Tibial nerve (tissue), 4 donors: ENCODE results near the gene ACBD3.

Source experiments
- EP300 ChIP-seq, 2 donors: sonication (generic); formaldehyde crosslinking; IDR thresholded peaks; one replicate each; pipeline ENCODE4 v1.6.1; 2017; ENCODE audit warnings: antibody characterized with exemption in 2 of 2, mild to moderate bottlenecking in 1 of 2
- POLR2A ChIP-seq, 2 donors: fragments of 450-650 bp; IDR thresholded peaks; one replicate each; pipeline ENCODE4 v1.6.1; 2017; ENCODE audit warnings: antibody characterized with exemption in 2 of 2, mild to moderate bottlenecking in 2 of 2, moderate library complexity in 2 of 2
- TF ChIP-seq, protein P1 (sequence below), 5 experiments: fragments of 200-600 bp in 3 of 5; fragments of 450-650 bp in 2 of 5; sonication (generic) in 3 of 5; IDR thresholded peaks; one replicate each; pipeline ENCODE4 v1.5.1; 2016 to 2019; ENCODE audit warnings: antibody characterized with exemption in 5 of 5, mild to moderate bottlenecking in 3 of 5, moderate library complexity in 2 of 5

DNA sequence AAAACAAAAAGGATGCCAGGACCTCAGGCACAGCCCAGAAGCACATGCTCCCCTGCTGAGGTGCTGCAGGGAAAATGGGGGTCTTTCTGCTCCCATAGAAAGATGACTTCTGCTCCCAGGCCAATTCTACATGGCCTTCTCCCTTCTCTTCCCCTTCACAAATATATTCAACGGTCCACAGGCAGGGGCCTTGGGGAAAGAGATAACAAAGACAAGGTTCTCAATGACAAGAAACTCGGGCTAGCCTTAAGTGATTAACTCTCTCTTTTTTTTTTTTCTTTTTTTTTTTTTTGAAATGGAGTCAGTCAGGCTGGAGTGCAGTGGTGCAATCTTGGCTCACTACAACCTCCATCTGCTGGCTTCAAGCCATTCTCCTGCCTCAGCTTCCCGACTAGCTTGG, 69.9 kb downstream of the ACBD3 start:
- TF ChIP-seq, protein P1, sequence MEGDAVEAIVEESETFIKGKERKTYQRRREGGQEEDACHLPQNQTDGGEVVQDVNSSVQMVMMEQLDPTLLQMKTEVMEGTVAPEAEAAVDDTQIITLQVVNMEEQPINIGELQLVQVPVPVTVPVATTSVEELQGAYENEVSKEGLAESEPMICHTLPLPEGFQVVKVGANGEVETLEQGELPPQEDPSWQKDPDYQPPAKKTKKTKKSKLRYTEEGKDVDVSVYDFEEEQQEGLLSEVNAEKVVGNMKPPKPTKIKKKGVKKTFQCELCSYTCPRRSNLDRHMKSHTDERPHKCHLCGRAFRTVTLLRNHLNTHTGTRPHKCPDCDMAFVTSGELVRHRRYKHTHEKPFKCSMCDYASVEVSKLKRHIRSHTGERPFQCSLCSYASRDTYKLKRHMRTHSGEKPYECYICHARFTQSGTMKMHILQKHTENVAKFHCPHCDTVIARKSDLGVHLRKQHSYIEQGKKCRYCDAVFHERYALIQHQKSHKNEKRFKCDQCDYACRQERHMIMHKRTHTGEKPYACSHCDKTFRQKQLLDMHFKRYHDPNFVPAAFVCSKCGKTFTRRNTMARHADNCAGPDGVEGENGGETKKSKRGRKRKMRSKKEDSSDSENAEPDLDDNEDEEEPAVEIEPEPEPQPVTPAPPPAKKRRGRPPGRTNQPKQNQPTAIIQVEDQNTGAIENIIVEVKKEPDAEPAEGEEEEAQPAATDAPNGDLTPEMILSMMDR (IDR thresholded peaks at IDR 0.05): no peak
- TF ChIP-seq EP300 (IDR thresholded peaks at IDR 0.05): no peak
- no peak for TF ChIP-seq POLR2A (IDR thresholded peaks at IDR 0.05)
